Activated naive CD4-positive, alpha-beta T cell treated with anti-CD3 and anti-CD28 coated beads, Interleukin-2, amount 10 ng/mL, durations not matched to agents 7 days and 5 days (primary cell): Measurements from ENCODE around the gene RBM14.

Source experiments
- CTCF ChIA-PET: fragments of 350-600 bp; sonication (Branson Sonifier 250); formaldehyde crosslinking; loops from one replicate; lab custom pipeline; 2021; ENCODE audit warnings: antibody characterized with exemption; lab: Charles Lee
- DNase-seq: peaks from one replicate; pipeline ENCODE4 v3.0.0-alpha.2; 2020
- H3K27ac Mint-ChIP-seq: one replicate; pipeline ENCODE4 v1.8.0; 2021; ENCODE audit warnings: mild to moderate bottlenecking, moderate library complexity, mixed read lengths
- H3K27me3 Mint-ChIP-seq: one replicate; pipeline ENCODE4 v1.8.0; 2021; ENCODE audit warnings: mild to moderate bottlenecking, mixed read lengths
- H3K36me3 Mint-ChIP-seq: one replicate; pipeline ENCODE4 v1.8.0; 2021; ENCODE audit warnings: mixed read lengths
- H3K4me1 Mint-ChIP-seq: one replicate; pipeline ENCODE4 v1.8.0; 2021; ENCODE audit warnings: mixed read lengths
- H3K4me3 Mint-ChIP-seq: one replicate; pipeline ENCODE4 v1.8.0; 2021; ENCODE audit warnings: mild to moderate bottlenecking, moderate library complexity, mixed read lengths
- H3K9me3 Mint-ChIP-seq: one replicate; pipeline ENCODE4 v1.8.0; 2021; ENCODE audit warnings: mixed read lengths

Gene RBM14

GRCh38 chr11:66607126-66607834 lies 9.2 kb upstream of the RBM14 start:
- no peak overlapping the region for H3K27ac Mint-ChIP-seq
- H3K36me3 Mint-ChIP-seq, result peaks cover 5% of the 10 kb centered on the region
- CTCF ChIA-PET, result interaction anchor here (1.0 kb wide), 1 partner anchor 35 kb away, joined by 3 read pairs; no protein-coding TSS in a partner anchor
- no peaks in the 10 kb centered on the region for H3K27me3 Mint-ChIP-seq
- H3K9me3 Mint-ChIP-seq, result no peaks in the 10 kb centered on the region
- peaks cover 11% of the 10 kb centered on the region for H3K4me1 Mint-ChIP-seq
- no peak overlapping the region for H3K4me3 Mint-ChIP-seq
- no peak for DNase-seq

DNA sequence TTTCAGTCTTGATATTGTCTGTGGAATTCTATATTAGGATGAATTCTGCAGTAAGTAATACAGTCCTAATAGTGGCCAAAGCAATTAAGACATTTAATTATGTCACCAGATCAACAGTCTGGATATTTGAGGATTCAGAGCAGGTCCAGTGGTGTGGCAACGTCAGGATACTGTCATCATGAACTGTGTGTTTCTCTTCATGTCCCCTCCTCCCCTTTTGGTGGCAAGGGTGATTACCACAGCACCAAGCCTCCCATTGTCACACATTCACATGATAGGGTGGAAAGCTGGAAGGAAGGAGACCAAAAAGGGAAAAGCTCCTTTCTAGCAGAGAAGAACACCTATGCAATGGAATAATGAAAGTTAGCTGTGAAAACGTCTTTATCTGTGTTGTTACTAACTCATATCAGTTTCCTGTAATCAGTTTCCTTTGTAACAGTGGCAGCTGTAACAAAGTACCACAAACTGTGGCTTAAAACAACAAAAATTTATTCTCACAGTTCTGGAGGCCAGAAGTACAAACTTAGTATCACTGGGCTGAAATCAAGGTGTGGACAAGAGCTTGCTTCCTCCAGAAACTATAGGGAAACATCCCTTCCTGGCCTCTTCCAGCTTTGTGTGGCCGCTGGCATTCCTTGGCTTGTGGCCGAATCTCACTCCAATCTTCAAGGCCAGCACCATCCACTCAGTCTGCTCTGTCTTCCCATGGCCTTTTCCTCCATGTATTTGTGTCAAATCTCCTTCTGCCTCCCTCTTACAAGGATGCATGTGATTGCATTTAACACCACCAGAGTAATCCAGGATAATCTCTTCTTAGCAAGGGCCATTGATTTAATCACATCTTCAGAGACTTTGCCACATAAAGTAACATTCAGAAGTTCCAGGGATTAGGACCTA lies 6.5 kb upstream of the RBM14 start:
- Mint-ChIP-seq H3K4me3 (no peak overlapping the region), H3K4me1 (peaks cover 11% of the 10 kb centered on the region), H3K36me3 (peaks cover 2% of the 10 kb centered on the region), H3K27ac (peak overlapping the region; percentile 61), H3K9me3 (no peaks in the 10 kb centered on the region), H3K27me3 (no peaks in the 10 kb centered on the region)
- DNase-seq, result no peak
- CTCF ChIA-PET, result interaction anchor here (0.6 to 0.9 kb wide), 3 partner anchors 23 to 29 kb away, joined by 3 to 4 read pairs (median 3); partner anchors contain the start of gene RBM4

DNA sequence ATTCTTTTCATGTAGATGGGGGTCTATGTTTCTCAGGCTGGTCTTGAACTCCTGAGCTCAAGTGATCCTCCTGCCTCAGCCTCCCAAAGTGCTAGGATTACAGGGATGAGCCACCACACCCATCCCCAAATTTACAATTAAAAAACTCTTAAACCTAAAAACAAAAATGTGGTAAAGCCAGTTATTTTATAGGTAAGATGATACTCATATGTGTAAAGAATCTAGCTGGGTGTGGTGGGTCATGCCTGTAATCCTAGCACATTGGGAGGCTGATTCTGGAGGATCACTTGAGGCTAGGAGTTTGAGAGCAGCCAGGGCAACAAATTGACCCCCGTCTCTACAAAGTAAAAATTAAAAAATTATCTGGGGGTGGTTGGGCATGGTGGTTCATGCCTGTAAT lies 4.0 kb upstream of the RBM14 start:
- Mint-ChIP-seq H3K27ac (no peak overlapping the region), H3K4me1 (peaks cover 24% of the 10 kb centered on the region), H3K4me3 (no peak overlapping the region), H3K36me3 (peaks cover 13% of the 10 kb centered on the region), H3K27me3 (peaks cover 5% of the 10 kb centered on the region), H3K9me3 (no peaks in the 10 kb centered on the region)
- CTCF ChIA-PET, result interaction anchor here (0.7 kb wide), 1 partner anchor 66 kb away, joined by 3 read pairs; no protein-coding TSS in a partner anchor
- no peak for DNase-seq

- CTCF ChIA-PET, result no interaction called here
- Mint-ChIP-seq H3K4me3 (no peak overlapping the region), H3K27ac (no peak overlapping the region), H3K27me3 (peaks cover 5% of the 10 kb centered on the region), H3K4me1 (peaks cover 37% of the 10 kb centered on the region), H3K9me3 (no peaks in the 10 kb centered on the region), H3K36me3 (peaks cover 29% of the 10 kb centered on the region)
- DNase-seq, result no peak
These were observed 2.4 kb upstream of the RBM14 start for GRCh38 chr11:66614073-66614472.

DNA sequence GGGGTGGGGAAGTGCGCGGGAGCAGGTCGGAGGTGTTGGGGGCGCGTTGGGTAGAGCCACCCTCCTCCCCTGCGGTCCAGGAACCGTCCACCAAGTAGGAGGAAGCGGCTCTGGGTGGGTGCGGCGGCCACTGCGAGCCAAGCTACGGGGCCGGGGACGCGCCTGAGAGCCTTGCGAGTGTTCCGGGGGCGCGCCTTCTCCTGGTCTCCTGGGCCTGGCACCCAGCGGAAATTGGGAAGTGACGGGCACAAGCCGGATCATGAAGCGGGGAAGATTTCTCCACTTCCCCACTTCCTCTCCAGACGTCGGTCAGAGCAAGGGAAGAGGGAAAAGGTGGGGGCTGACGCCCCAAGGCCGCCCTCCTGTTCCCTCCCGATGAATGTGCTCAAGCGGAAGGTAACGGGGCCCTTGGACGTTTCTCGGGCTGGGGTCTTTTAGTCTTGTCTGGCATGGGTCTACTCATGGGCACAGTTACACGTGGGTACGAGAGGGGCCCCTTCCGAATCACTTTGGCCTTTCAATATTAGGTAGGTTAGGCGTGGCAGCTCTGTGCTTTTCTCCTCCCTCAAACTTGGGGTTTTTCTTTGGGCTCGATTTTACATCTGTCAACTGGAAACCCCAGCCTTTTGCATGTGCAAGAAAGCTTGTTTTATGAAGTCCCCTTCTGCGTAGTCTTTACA lies 865 bp downstream of the RBM14 start:
- H3K36me3 Mint-ChIP-seq, result peaks cover 49% of the 10 kb centered on the region
- H3K27ac Mint-ChIP-seq, result peak overlapping the region; percentile 99
- peaks cover 53% of the 10 kb centered on the region for H3K4me1 Mint-ChIP-seq
- H3K4me3 Mint-ChIP-seq, result peak overlapping the region; percentile 98
- H3K27me3 Mint-ChIP-seq, result peaks cover 5% of the 10 kb centered on the region
- CTCF ChIA-PET, result interaction anchor here (0.7 to 1.8 kb wide), 5 partner anchors 21 to 40 kb away, joined by 3 to 5 read pairs (median 4); partner anchors contain the start of genes CCDC87, CCS and RBM4
- H3K9me3 Mint-ChIP-seq, result no peaks in the 10 kb centered on the region
- DNase-seq, result no peak

DNA sequence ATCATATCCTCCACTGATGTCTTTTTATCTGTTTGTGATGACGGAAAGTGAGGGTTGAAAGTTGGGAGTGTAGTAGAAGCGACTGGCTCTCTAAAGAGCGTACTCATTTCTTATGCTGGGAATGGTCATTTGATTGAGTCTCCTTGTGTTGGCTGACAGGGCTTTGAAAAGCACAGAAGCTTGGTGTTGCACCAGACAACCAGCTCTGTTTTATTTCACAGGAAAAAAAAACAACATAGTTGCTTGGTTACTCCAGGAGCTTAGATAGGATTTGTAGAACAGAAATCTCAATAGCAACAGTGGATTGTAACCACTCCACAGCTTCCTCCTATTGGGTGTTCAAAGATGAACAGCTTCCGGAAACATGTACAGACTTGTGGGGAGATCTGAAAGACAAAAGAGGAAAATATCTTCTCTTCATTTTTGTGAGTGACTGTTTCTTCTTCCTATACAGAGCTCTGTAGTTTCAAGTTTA lies 2.7 kb downstream of the RBM14 start:
- peaks cover 67% of the 10 kb centered on the region for H3K36me3 Mint-ChIP-seq

GRCh38 chr11:66624450-66624849 lies 8.0 kb downstream of the RBM14 start:
- Mint-ChIP-seq H3K4me1 (peaks cover 51% of the 10 kb centered on the region), H3K27ac (no peak overlapping the region), H3K4me3 (no peak overlapping the region), H3K27me3 (no peaks in the 10 kb centered on the region), H3K9me3 (no peaks in the 10 kb centered on the region), H3K36me3 (peaks cover 82% of the 10 kb centered on the region)
- no peak for DNase-seq
- CTCF ChIA-PET, result interaction anchor here (0.7 kb wide), 1 partner anchor 45 kb away, joined by 3 read pairs; no protein-coding TSS in a partner anchor

More for the DNA sequence above, 2.7 kb downstream of the RBM14 start:
- Mint-ChIP-seq H3K4me3 (peak overlapping the region; percentile 98), H3K27ac (peak overlapping the region; percentile 99), H3K27me3 (peaks cover 5% of the 10 kb centered on the region), H3K4me1 (peaks cover 70% of the 10 kb centered on the region), H3K9me3 (no peaks in the 10 kb centered on the region)
- CTCF ChIA-PET, result interaction anchor here (0.6 to 0.8 kb wide), 4 partner anchors 25 to 161 kb away, joined by 3 read pairs; partner anchors contain the start of gene CTSF
- peak; percentile 46 for DNase-seq

GRCh38 chr11:66625041-66625751 lies 8.8 kb downstream of the RBM14 start:
- no peak overlapping the region for H3K4me3 Mint-ChIP-seq
- no peak for DNase-seq
- H3K27me3 Mint-ChIP-seq, result no peaks in the 10 kb centered on the region
- peaks cover 85% of the 10 kb centered on the region for H3K36me3 Mint-ChIP-seq
- no peaks in the 10 kb centered on the region for H3K9me3 Mint-ChIP-seq
- peaks cover 48% of the 10 kb centered on the region for H3K4me1 Mint-ChIP-seq
- CTCF ChIA-PET, result interaction anchor here (0.7 kb wide), 1 partner anchor 45 kb away, joined by 3 read pairs; no protein-coding TSS in a partner anchor
- no peak overlapping the region for H3K27ac Mint-ChIP-seq

DNA sequence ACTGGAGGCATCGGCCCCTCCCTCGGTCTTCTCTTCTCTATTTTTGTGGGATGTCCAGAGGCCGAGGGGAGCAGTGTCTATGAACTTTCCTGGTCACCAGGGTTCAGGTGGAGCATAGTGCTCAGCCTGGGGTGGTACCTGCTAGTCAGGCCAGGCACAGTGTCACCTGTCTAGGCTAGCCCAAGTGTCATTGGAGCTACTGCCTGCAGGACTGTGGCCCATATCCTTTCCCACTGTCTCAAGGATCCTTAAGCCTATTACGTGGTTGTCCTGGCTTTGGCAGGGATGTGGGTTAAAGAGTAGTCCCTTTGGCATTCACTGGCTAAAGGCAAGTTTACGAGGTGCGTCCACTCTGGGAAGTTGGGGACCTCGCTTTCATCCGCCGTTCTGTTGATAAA lies 9.3 kb downstream of the RBM14 start:
- peaks cover 82% of the 10 kb centered on the region for H3K36me3 Mint-ChIP-seq
- no peak overlapping the region for H3K4me3 Mint-ChIP-seq
- no peak overlapping the region for H3K27ac Mint-ChIP-seq
- no peak for DNase-seq
- peaks cover 43% of the 10 kb centered on the region for H3K4me1 Mint-ChIP-seq
- H3K27me3 Mint-ChIP-seq, result no peaks in the 10 kb centered on the region
- H3K9me3 Mint-ChIP-seq, result no peaks in the 10 kb centered on the region
- CTCF ChIA-PET, result no interaction called here

GRCh38 chr11:66626382-66626781 lies 10.0 kb downstream of the RBM14 start:
- DNase-seq, result no peak
- Mint-ChIP-seq H3K4me1 (peaks cover 38% of the 10 kb centered on the region), H3K27me3 (no peaks in the 10 kb centered on the region), H3K9me3 (no peaks in the 10 kb centered on the region), H3K4me3 (no peak overlapping the region), H3K36me3 (peaks cover 80% of the 10 kb centered on the region), H3K27ac (no peak overlapping the region)
- CTCF ChIA-PET, result interaction anchor here (1.7 kb wide), 1 partner anchor 11 kb away, joined by 6 read pairs; the partner anchor contains the start of gene RBM4

GRCh38 chr11:66626926-66627325 lies 10.5 kb downstream of the RBM14 start:
- Mint-ChIP-seq H3K27ac (no peak overlapping the region), H3K4me1 (peaks cover 35% of the 10 kb centered on the region), H3K9me3 (no peaks in the 10 kb centered on the region), H3K27me3 (no peaks in the 10 kb centered on the region), H3K4me3 (no peak overlapping the region), H3K36me3 (peaks cover 80% of the 10 kb centered on the region)
- CTCF ChIA-PET, result interaction anchor here (1.7 kb wide), 1 partner anchor 11 kb away, joined by 6 read pairs; the partner anchor contains the start of gene RBM4
- no peak for DNase-seq

GRCh38 chr11:66628061-66628603 lies 11.7 kb downstream of the RBM14 start:
- Mint-ChIP-seq H3K9me3 (no peaks in the 10 kb centered on the region), H3K4me1 (peaks cover 27% of the 10 kb centered on the region), H3K36me3 (peaks cover 76% of the 10 kb centered on the region), H3K27ac (no peak overlapping the region), H3K27me3 (no peaks in the 10 kb centered on the region), H3K4me3 (no peak overlapping the region)
- DNase-seq, result no peak
- CTCF ChIA-PET, result interaction anchor here (0.9 to 1.7 kb wide), 2 partner anchors 10 kb away, joined by 5 to 6 read pairs; partner anchors contain the start of gene RBM4

DNA sequence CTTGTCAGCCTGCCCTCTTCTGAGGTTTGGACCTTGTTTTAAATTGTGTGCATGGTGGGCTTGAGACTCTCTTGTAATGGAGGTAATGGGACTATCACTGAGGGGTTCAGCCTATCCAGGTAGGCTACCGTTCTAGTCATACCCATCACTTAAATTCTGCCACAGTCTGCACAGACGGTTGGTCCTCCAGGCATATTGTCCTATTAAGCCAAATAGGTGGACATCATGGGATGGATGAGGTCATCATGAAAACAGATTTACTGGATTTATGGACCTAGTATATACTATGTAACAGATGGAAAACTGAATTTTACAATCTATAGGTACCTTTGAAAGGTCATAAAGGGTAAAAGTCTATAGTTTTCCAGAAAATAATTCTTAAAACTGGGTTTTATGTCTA lies 12.9 kb downstream of the RBM14 start:
- peaks cover 17% of the 10 kb centered on the region for H3K4me1 Mint-ChIP-seq

More for the DNA sequence above, 12.9 kb downstream of the RBM14 start:
- Mint-ChIP-seq H3K27me3 (no peaks in the 10 kb centered on the region), H3K9me3 (no peaks in the 10 kb centered on the region), H3K27ac (no peak overlapping the region), H3K36me3 (peaks cover 69% of the 10 kb centered on the region), H3K4me3 (no peak overlapping the region)
- CTCF ChIA-PET, result interaction anchor here (0.9 kb wide), 1 partner anchor 9 kb away, joined by 5 read pairs; the partner anchor contains the start of gene RBM4
- no peak for DNase-seq
